NCI-H1417 treated with DMSO at 0.1 percent for 48 hours (cell line): ENCODE measurements around the gene KIF26A.

Experiments
- DNase-seq: peaks from one replicate; lab custom pipeline; 2025; lab: John Stamatoyannopoulos, UW

Gene KIF26A

GRCh38 chr14:104138098-104138717 lies at the start of gene KIF26A:
Gene KIF26A (plus strand): TSS chr14:104138587. CDS start chr14:104138723, 136 bp downstream.
- DNase-seq, result no peak

GRCh38 chr14:104090071-104090748 lies 48.2 kb upstream of the KIF26A start:
- no peak for DNase-seq

GRCh38 chr14:104091061-104091926 lies 47.1 kb upstream of the KIF26A start:
- DNase-seq, result no peak

GRCh38 chr14:104091927-104092771 lies 46.2 kb upstream of the KIF26A start:
- no peak for DNase-seq

- no peak for DNase-seq
Observed at GRCh38 chr14:104092931-104093365, 45.4 kb upstream of the KIF26A start.

GRCh38 chr14:104093366-104094055 lies 44.9 kb upstream of the KIF26A start:
- no peak for DNase-seq

- no peak for DNase-seq
Observed at GRCh38 chr14:104094056-104094708, 44.2 kb upstream of the KIF26A start.

GRCh38 chr14:104094709-104095425 lies 43.5 kb upstream of the KIF26A start:
- no peak for DNase-seq

GRCh38 chr14:104095426-104096310 lies 42.7 kb upstream of the KIF26A start:
- no peak for DNase-seq

- DNase-seq, result no peak
Observed at GRCh38 chr14:104096318-104096717, 42.1 kb upstream of the KIF26A start.

GRCh38 chr14:104096751-104097700 lies 41.4 kb upstream of the KIF26A start:
- no peak for DNase-seq

GRCh38 chr14:104098272-104099095 lies 39.9 kb upstream of the KIF26A start:
- DNase-seq, result no peak

GRCh38 chr14:104099096-104100041 lies 39.0 kb upstream of the KIF26A start:
- no peak for DNase-seq

- no peak for DNase-seq
Observed at GRCh38 chr14:104100171-104101085, 38.0 kb upstream of the KIF26A start.
